Activated CD8-positive, alpha-beta T cell treated with anti-CD3 and anti-CD28 coated beads for 36 hours (primary cell): ENCODE results near the gene CIITA. TPM values are rescaled to one million over a fixed set of nuclear protein-coding genes. Genes with fewer than 3 reads are reported as not detected.

ENCODE experiments used
- ATAC-seq: fragments of 200-7000 bp; cut with Tn5 transposase; one replicate; pipeline ENCODE4 v1.10.0; 2021; ENCODE audit warnings: mild to moderate bottlenecking, moderate library complexity
- CTCF ChIA-PET: fragments of 350-600 bp; sonication (Branson Sonifier 250); formaldehyde crosslinking; loops from one replicate; lab custom pipeline; 2021; ENCODE audit warnings: antibody characterized with exemption; lab: Charles Lee
- POLR2A ChIA-PET: fragments of 350-600 bp; sonication (Branson Sonifier 250); formaldehyde crosslinking; loops from one replicate; lab custom pipeline; 2021; ENCODE audit warnings: antibody characterized with exemption; lab: Charles Lee
- DNase-seq: peaks from one replicate; pipeline ENCODE4 v3.0.0-alpha.2; 2020
- H3K27ac Mint-ChIP-seq: one replicate; pipeline ENCODE4 v1.8.0; 2021; ENCODE audit warnings: mild to moderate bottlenecking, mixed read lengths
- H3K27me3 Mint-ChIP-seq: one replicate; pipeline ENCODE4 v1.8.0; 2021; ENCODE audit warnings: mixed read lengths
- H3K36me3 Mint-ChIP-seq: one replicate; pipeline ENCODE4 v1.8.0; 2021; ENCODE audit warnings: low read depth, mixed read lengths
- H3K4me1 Mint-ChIP-seq: one replicate; pipeline ENCODE4 v1.8.0; 2021; ENCODE audit warnings: low read depth, mixed read lengths
- H3K4me3 Mint-ChIP-seq: one replicate; pipeline ENCODE4 v1.8.0; 2021; ENCODE audit warnings: mild to moderate bottlenecking, moderate library complexity, mixed read lengths
- H3K9me3 Mint-ChIP-seq: one replicate; pipeline ENCODE4 v1.8.0; 2021; ENCODE audit warnings: mixed read lengths
- CTCF ChIP-seq: fragments of 200-600 bp; IDR thresholded peaks from one replicate; pipeline ENCODE4 v1.8.0; 2022; ENCODE audit warnings: antibody characterized with exemption, mild to moderate bottlenecking
- intact Hi-C: fragments of 100-400 bp; cut with micrococcal nuclease; formaldehyde crosslinking; loops from one replicate; pipeline ENCODE4 v1.10.0; 2022
- total RNA-seq, 2 experiments: library from RNA; stranded (reverse); gene quantifications; one replicate each; pipeline ENCODE4 v1.2.3, GENCODE V29; 2021

CIITA gene
- total RNA-seq, 2 experiments from 2014 or later: 4.4 to 5.3 TPM

GRCh38 chr16:10981697-10982216 lies 104.8 kb downstream of the CIITA start:
- CTCF ChIA-PET: interaction anchor here (2.8 to 4.9 kb wide), 3 partner anchors 11 to 274 kb away, joined by 10 to 44 read pairs (median 40); partner anchors contain the start of gene SOCS1
- POLR2A ChIA-PET: interaction anchor here (1.2 kb wide), 1 partner anchor 272 kb away, joined by 3 read pairs; no protein-coding TSS in a partner anchor
- H3K27ac Mint-ChIP-seq: no peak overlapping the region
- peaks cover 16% of the 10 kb centered on the region for H3K4me1 Mint-ChIP-seq
- DNase-seq (peak; percentile 69), ATAC-seq (peak; percentile 94)
- H3K4me3 Mint-ChIP-seq: no peak overlapping the region
- intact Hi-C loops: no loop called here
- TF ChIP-seq CTCF: peak; percentile 55
- no peaks in the 10 kb centered on the region for H3K27me3 Mint-ChIP-seq
- peaks cover 27% of the 10 kb centered on the region for H3K36me3 Mint-ChIP-seq
- H3K9me3 Mint-ChIP-seq: no peaks in the 10 kb centered on the region

GRCh38 chr16:10982465-10983150 lies 105.6 kb downstream of the CIITA start:
- POLR2A ChIA-PET: interaction anchor here (0.7 to 3.3 kb wide), 5 partner anchors 22 to 272 kb away, joined by 3 to 11 read pairs (median 4); no protein-coding TSS in a partner anchor
- Mint-ChIP-seq H3K4me1 (peaks cover 22% of the 10 kb centered on the region), H3K9me3 (no peaks in the 10 kb centered on the region), H3K36me3 (peaks cover 20% of the 10 kb centered on the region), H3K27me3 (no peaks in the 10 kb centered on the region), H3K27ac (no peak overlapping the region), H3K4me3 (no peak overlapping the region)
- DNase-seq (no peak), ATAC-seq (no peak)
- CTCF ChIA-PET: interaction anchor here (0.7 to 4.9 kb wide), 9 partner anchors 12 to 549 kb away, joined by 3 to 44 read pairs (median 5); partner anchors contain the start of gene SOCS1
- intact Hi-C loops: no loop called here
- no peak for TF ChIP-seq CTCF

- no peak overlapping the region for H3K27ac Mint-ChIP-seq
- no peak for ATAC-seq
- TF ChIP-seq CTCF: no peak
- H3K4me1 Mint-ChIP-seq: peaks cover 25% of the 10 kb centered on the region
- ChIA-PET CTCF (interaction anchor here (0.7 to 4.9 kb wide), 11 partner anchors 13 to 548 kb away, joined by 3 to 44 read pairs (median 5); partner anchors contain the start of gene SOCS1), POLR2A (interaction anchor here (0.7 to 3.3 kb wide), 5 partner anchors 21 to 272 kb away, joined by 3 to 11 read pairs (median 4); no protein-coding TSS in a partner anchor)
- intact Hi-C loops: no loop called here
- H3K36me3 Mint-ChIP-seq: peaks cover 17% of the 10 kb centered on the region
- no peak overlapping the region for H3K4me3 Mint-ChIP-seq
- DNase-seq: peak; percentile 28
- H3K9me3 Mint-ChIP-seq: no peaks in the 10 kb centered on the region
- no peaks in the 10 kb centered on the region for H3K27me3 Mint-ChIP-seq
These were observed 106.2 kb downstream of the CIITA start for GRCh38 chr16:10983159-10983558.

GRCh38 chr16:10984509-10984908 lies 107.5 kb downstream of the CIITA start:
- POLR2A ChIA-PET: interaction anchor here (0.9 to 3.3 kb wide), 4 partner anchors 30 to 270 kb away, joined by 3 to 11 read pairs (median 4); no protein-coding TSS in a partner anchor

More at GRCh38 chr16:10984509-10984908, 107.5 kb downstream of the CIITA start:
- no peak for ATAC-seq
- TF ChIP-seq CTCF: no peak
- no peaks in the 10 kb centered on the region for H3K27me3 Mint-ChIP-seq
- H3K36me3 Mint-ChIP-seq: peaks cover 16% of the 10 kb centered on the region
- H3K4me3 Mint-ChIP-seq: no peak overlapping the region
- H3K27ac Mint-ChIP-seq: no peak overlapping the region
- CTCF ChIA-PET: interaction anchor here (1.1 to 4.9 kb wide), 7 partner anchors 14 to 272 kb away, joined by 3 to 44 read pairs (median 6); partner anchors contain the start of gene SOCS1
- no peak for DNase-seq
- H3K9me3 Mint-ChIP-seq: no peaks in the 10 kb centered on the region
- peaks cover 38% of the 10 kb centered on the region for H3K4me1 Mint-ChIP-seq
- intact Hi-C loops: no loop called here

Other genes with a start within 250 kb of the CIITA start
- gene TEKT5, start 182.3 kb upstream of the CIITA start, total RNA-seq: under 1 TPM; 0.16 to 0.43 TPM
- 10 to 100 TPM; 22.8 to 23.1 TPM for gene NUBP1, start 133.4 kb upstream of the CIITA start, total RNA-seq
- not detected for gene TVP23A, start 58.4 kb upstream of the CIITA start, total RNA-seq
- gene DEXI, start 65.3 kb downstream of the CIITA start, total RNA-seq: 10 to 100 TPM; 24.8 to 25.3 TPM
- gene CLEC16A, start 67.4 kb downstream of the CIITA start, total RNA-seq: 10 to 100 TPM; 20.4 to 21.7 TPM